SU-DHL-6 (cell line): ENCODE measurements around the gene ACP2.

ENCODE experiments used
- CTCF ChIP-seq: fragments of 200-600 bp; sonication (generic); IDR thresholded peaks from one replicate; pipeline ENCODE4 v1.5.1; 2017; ENCODE audit warnings: antibody characterized with exemption, mild to moderate bottlenecking, low read length, moderate library complexity; ENCODE audit not compliant: insufficient read depth, poor library complexity, severe bottlenecking
- EZH2phosphoT487 ChIP-seq: fragments of 200-600 bp; sonication (generic), shearing (Covaris generic); conservative IDR thresholded peaks from 2 replicates; pipeline ENCODE4 v1.6.1; 2018; ENCODE audit warnings: mild to moderate bottlenecking, antibody characterized with exemption, low read length, moderate library complexity, mixed read lengths

DNA sequence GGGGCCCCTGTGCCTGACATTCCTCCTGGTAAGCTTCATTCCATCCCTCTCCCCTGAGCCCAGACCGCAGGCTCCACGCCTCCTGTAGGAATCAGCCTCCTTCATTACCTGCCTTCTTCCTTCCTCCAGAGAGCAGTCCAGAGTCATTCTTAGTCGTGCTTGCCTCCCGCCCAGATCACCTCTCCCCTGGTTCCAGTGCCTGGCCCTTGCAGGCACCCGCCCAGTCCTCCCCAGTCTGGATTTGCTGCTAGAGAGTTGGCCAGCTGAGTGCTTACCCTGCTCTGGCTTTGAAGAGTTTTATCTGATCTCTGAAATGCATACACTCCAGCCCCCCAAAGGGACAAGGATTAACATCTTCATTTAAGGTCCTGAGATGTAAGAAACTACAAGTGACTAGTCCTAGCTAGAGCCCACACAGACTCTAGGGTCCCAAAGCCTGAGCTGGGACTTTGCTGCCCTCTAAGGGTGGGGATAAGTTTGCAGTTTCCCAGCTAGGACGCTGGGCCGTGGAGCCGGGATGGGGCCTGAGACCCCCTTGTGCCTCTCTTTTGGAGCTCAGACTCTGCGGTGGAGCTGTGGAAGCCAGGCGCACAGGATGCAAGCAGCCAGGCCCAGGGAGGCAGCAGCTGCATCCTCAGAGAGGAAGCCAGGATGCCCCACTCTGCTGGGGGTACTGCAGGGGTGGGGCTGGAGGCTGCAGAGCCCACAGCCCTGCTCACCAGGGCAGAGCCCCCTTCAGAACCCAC lies 10.8 kb upstream of the ACP2 start:
- peak; percentile 61 for TF ChIP-seq CTCF
- no peak for TF ChIP-seq EZH2phosphoT487
